Umbilical cord (tissue), 2 donors: ENCODE results near the gene FARS2. TPM values are rescaled to one million over a fixed set of nuclear protein-coding genes. Genes with fewer than 3 reads are reported as not detected.
"Not testable (repeated sequence)": the region's sequence is repeated elsewhere in the genome, so short reads cannot be mapped to it uniquely, and the experiment has no call there.

Experiments
- DNase-seq: peaks from one replicate; pipeline ENCODE4 v3.0.0-alpha.2; 2015; ENCODE audit warnings: low spot score
- total RNA-seq: library from RNA; depleted of rRNA; stranded (reverse); fragments of >200 nt; gene quantifications from one replicate; pipeline ENCODE4 v1.2.3, GENCODE V29; 2014; ENCODE audit warnings: low replicate concordance; ENCODE audit not compliant: insufficient read depth

The FARS2 gene
- total RNA-seq, 1 donor from 2014 or later = 13.5 TPM

DNA sequence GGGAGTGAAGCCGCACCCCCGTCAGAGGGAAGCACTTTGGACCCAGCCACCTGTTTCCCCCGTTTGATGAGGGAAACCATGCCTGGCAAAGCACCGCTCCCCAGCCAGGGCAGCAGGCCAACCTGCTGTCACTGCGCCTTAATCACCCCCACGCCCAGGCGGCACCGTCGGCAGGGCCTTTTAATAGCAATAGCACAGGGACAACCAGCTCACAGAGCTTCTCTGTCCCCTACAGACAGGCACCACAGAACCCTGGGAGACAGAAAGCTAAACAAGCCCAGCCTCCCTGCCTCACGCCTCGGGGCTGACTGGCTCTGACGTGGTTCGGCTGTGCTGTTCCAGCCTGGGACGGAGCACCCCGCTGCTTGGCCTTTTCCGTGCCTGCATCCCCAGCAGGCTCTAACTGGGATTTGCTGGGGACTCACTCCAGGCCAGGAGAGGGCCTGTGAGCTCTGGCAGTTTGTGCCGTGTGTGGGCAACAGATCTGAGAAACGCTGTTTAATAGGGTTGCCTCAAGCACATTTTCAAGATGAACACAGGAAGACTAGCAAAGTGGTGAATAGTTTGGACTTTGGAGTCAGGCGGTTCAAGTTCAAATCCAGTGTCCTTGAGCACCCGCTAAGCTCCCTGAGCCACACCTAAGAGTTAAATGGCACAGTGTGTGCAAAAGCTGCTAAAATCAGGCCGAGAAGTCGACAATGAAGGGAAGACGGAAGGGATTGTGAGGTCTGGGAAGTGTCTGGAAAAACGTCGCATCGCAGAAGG lies 521.7 kb downstream of the FARS2 start:
- no peak for DNase-seq

GRCh38 chr6:5783584-5784089 lies 522.3 kb downstream of the FARS2 start:
- DNase-seq = no peak

GRCh38 chr6:5785249-5785648 lies 523.9 kb downstream of the FARS2 start:
- no peak for DNase-seq

- no peak for DNase-seq
Observed at GRCh38 chr6:5786321-5786968, 525.1 kb downstream of the FARS2 start.

GRCh38 chr6:5786969-5787720 lies 525.8 kb downstream of the FARS2 start:
- no peak for DNase-seq

GRCh38 chr6:5789426-5789825 lies 528.1 kb downstream of the FARS2 start:
- DNase-seq = not testable (repeated sequence)

DNA sequence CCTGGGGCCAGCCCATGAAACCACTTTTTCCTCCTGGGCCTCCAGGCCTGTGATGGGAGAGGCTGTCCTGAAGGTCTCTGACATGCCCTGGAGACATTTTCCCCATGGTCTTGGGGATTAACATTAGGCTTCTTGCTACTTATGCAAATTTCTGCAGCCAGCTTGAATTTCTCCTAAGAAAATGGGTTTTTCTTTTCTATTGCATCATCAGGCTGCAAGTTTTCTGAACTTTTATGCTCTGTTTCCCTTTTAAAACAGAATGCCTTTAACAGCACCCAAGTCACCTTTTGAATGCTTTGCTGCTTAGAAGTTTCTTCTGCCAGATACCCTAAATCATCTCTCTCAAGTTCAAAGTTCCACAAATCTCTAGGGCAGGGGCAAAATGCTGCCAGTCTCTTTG lies 535.2 kb downstream of the FARS2 start:
- DNase-seq = not testable (repeated sequence)

GRCh38 chr6:5806406-5806805 lies 545.1 kb downstream of the FARS2 start:
- not testable (repeated sequence) for DNase-seq

DNA sequence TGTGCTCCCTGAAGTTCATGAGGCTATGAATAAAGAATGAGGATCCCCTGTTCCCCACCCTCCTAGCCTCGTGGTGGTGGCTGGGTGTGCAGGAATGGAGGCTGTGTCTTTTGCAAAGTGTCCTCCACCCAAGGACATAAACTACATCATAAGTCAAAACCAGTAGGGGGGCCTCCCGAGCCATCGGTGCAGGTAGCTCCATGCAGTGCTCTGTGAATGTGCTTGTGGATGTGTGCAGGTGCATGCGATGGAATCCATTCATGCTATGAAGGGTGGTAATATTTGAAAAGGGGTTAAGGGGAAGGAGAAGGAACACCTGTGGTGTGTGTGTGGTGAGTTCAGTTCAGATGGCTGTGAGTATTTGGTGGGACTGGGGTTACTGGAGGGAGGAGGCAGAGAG lies 548.1 kb downstream of the FARS2 start:
- no peak for DNase-seq

DNA sequence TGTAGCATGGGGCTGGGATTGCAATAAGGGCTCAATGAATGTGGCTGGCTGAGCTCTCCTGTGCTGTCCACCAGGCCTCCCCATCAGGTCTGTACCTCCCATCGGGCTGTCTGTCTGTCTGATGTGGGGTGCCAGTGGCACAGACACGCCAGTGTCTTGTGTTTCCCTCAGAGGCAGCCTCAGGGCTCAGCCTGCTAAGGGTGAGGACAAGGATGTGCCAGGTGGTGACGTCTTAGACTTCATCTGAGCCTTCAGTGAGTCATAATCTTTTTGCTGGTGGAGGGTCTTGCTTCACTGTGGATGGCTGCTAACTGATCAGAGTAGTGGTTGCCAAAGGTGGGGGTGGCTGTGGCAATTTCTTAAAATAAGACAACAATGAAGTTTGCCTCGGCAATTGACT lies 550.7 kb downstream of the FARS2 start:
- DNase-seq = no peak

GRCh38 chr6:5813625-5814027 lies 552.3 kb downstream of the FARS2 start:
- DNase-seq = no peak

DNA sequence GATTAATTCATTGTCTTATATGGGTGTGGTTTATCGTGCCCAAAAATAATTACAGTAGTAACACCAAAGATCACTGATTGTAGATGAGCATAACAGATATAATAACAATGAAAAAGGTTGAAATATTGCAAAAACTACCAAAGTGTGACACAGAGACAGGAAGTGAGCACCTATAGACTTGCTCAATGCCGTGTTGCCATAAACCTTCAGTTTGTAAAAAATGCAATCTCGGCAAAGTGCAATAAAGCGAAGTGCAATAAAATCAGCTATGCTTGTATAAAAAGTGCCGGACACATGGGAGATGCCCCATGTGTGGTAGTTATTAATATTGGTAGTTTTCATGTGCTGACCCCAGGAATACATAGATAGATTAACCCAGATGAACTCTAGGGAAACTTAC lies 552.8 kb downstream of the FARS2 start:
- no peak for DNase-seq

DNA sequence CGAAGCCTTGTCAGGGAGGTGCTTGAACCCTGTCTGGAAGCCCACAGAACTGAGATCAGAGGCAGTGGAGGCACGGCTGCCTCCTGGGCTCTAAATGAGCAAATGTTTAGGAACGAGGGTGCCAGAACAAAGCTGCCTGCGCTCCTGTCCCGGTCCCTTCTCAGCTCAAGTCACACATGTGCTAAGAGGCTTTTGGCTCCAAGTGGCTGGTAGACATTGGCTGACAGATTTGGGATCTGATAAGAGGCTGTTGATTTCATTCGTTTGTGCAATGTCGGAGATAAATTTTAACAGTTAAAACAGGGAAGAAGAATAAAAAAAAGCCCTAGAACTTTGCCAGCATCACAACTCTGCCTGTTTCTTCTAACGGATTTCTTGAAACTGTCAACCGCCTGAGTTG lies 553.6 kb downstream of the FARS2 start:
- DNase-seq = no peak

DNA sequence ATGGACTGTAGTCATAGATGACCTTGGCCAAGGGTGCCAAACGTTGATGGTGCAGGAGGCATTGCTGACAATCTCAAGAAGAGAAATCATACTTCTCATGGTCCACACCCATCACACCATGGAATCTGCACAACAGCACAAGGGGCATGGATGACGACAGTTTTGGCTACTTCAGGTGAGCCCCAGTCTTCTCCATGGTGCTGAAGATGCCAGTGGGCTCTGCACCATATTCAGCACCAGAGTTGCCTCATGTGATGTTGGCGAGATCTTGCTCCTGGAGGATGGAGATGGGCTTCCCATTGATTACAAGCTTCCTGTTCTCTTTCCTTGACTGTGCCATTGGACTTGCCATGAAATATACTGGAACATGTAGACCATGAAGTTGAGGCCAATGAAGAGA lies 556.6 kb downstream of the FARS2 start:
- DNase-seq = no peak

DNA sequence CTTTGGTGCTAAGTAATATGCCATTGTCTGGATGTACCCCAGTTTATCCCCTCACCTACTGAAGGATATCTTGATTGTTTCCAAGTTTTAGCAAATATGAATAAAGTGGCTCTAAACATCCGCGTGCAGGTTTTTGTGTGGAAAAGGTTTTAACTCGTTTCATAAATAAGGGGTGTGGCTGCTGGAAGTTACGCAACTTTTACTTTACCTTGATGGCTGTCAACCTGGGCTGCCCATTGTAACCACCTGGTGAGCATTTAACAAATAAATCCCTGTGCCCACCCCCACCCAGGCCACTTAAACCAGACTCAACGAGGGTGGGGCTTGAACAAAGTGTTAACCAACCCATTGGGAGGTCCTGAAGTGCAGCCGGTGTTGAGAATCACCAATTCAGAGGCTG lies 557.6 kb downstream of the FARS2 start:
- DNase-seq = no peak

Other genes with a start within 250 kb of the FARS2 start
- 8.9 TPM for gene PPP1R3G, start 176.2 kb upstream of the FARS2 start, total RNA-seq
- gene LYRM4, start 563 bp upstream of the FARS2 start, total RNA-seq = 9.1 TPM